NT2/D1 (cell line): ENCODE measurements around the gene ZNF226.

ENCODE experiments used
- SUZ12 ChIP-seq: IDR thresholded peaks from 2 replicates; pipeline ENCODE4 v1.6.1; 2011; ENCODE audit not compliant: insufficient read length, insufficient read depth; ENCODE audit errors: extremely low read depth
- YY1 ChIP-seq: IDR thresholded peaks from 2 replicates; pipeline ENCODE4 v1.6.1; 2011; ENCODE audit not compliant: insufficient read length, insufficient read depth
- ZNF274 ChIP-seq: IDR thresholded peaks from 2 replicates; pipeline ENCODE4 v1.6.1; 2011; ENCODE audit warnings: mild to moderate bottlenecking, low read depth, low read length

DNA sequence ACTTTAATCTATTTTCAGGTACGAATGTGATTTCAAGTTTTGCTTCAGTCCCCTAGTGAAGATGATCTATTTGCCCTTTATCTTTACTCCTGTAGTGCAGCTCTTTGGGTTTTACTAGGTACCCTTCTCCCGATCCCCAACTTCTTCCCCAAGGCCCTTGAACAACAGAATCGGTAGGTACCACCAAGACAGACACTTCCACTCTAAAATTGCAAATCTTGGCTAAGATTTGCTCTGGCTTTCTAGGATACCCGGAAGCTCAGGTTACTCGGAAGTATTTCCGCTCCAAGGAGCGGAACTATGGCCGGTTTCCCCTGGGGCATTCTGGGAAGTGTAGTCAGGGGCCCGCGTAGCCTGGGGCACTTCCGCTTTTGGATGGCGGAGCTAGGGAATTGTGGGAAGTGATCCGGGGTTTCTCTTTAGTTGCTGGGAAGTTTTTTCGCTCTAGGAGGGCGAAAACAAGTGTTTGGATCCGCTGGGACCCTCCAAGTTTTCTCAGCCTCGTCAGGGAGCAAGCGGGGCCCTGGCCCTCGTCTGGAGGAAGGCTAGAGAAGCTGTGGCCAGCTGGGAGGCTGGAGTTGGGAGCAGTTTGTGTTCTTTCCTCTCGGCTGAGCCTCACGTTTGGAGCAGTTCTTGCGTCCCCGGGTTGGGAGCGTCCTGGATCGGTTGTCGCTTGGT is 42.4 kb downstream of the ZNF226 start:
- no peak for TF ChIP-seq ZNF274
- no peak for TF ChIP-seq SUZ12
- no peak for TF ChIP-seq YY1
